ENCODE results near the gene KLC4. TPM values are rescaled to one million over a fixed set of nuclear protein-coding genes. Genes with fewer than 3 reads are reported as not detected.
A peak's percentile ranks its signal among the peaks of the same experiment; 100 is the strongest.

KLC4 gene
- total RNA-seq, result 1 to 10 TPM; 9.5 to 10.0 TPM

DNA sequence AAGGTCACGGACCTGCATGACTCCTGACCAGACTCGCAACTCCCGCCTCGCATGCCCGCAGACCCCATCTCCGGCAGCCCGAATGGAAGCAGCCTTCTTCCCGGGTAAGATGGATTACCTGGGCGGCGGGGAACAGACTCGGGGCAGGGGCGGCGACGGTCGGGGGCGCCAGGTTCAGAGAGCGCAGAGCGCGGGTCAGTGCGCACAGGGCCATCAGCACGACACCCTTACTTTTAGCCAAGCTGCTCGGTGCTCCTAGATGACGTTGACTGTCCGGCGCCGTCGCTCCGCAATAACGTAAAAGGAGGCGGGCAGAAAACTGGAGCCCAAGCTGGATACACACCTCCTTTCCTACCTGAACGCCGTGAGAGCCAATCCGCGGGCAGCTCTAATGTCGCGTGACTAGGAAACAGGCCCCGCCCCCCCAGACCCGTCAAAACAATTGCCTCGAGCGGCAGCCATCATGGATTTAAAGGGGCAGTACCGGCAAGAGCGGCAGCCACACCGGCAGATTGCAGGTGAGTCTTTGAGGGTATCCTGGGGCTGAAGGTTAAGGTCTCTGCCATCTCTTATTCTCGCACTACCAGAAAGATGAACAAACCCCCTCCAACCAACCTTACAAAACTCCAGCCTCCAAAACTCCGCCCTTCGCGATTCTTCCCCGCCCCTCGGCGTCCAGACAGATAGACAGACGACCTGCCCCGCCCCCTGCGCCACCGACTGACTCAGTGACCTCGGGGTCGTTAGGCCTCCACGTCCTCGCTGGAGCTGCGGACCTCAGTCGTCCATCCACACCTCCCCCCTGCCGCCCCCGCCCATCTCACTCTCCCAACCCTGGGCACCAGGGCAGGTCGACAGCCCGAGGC, at the start of gene KLC4, which contains the start of gene MRPL2:
TSS of gene KLC4 (plus strand) at position 464 of the 866 bp plus-strand sequence. CDS start 1,705 bp downstream, outside the sequence.
TSS of gene MRPL2 (minus strand) at position 267 of the 866 bp plus-strand sequence. CDS start at position 214, 53 bp downstream.
- Mint-ChIP-seq H3K27ac (peak within 1 kb of the TSS; percentile 92), H3K4me3 (peak within 1 kb of the TSS; percentile 81), H3K9me3 (no peaks in the 10 kb centered on the region), H3K36me3 (peaks cover 3% of the 10 kb centered on the region), H3K27me3 (no peaks in the 10 kb centered on the region), H3K4me1 (peaks cover 23% of the 10 kb centered on the region)
- peak; percentile 93 for DNase-seq

DNA sequence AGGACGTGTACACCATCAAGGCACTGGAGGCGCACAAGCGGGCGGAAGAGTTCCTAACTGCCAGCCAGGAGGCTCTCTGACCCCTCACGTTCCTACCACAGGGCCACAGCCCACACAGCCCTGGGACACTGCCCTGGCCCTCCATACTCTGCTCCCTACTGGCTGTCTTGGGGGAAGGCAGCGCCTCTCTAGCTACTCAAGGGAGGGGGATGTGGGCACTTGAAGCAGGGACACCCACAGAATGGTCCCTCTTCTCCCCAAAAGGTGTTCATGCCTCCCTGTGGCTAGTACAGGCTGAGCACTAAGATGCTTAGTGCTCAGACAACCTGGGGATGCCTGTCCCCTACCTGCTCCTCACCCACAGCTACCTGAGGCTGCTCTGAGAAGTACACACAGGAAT, 48.2 kb upstream of the KLC4 start:
- Mint-ChIP-seq H3K4me3 (no peak overlapping the region), H3K27me3 (no peaks in the 10 kb centered on the region), H3K27ac (no peak overlapping the region), H3K36me3 (peaks cover 19% of the 10 kb centered on the region), H3K9me3 (no peaks in the 10 kb centered on the region), H3K4me1 (peaks cover 34% of the 10 kb centered on the region)
- no peak for DNase-seq

DNA sequence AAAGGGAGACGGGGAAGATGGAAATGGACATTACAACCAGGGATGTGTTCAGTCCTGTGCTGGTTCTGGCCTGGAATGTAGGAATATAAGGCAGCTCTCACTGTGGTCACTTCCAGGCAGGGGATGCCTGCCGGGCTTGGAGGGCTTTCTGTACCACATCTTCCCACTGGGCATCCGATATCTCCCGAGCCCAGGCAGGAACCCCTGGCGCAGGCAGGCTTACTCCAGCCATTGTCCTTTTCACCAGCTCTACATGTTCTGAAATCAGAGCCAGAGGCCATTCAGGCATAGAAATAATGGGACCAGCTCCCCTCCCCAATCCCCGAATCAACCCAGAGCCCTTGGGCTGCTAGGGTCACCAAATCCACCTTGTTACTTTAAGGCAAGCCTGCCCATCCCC, 47.1 kb upstream of the KLC4 start:
- H3K27ac Mint-ChIP-seq, result peak overlapping the region; percentile 90
- H3K4me1 Mint-ChIP-seq, result peaks cover 37% of the 10 kb centered on the region
- H3K36me3 Mint-ChIP-seq, result peaks cover 19% of the 10 kb centered on the region

DNA sequence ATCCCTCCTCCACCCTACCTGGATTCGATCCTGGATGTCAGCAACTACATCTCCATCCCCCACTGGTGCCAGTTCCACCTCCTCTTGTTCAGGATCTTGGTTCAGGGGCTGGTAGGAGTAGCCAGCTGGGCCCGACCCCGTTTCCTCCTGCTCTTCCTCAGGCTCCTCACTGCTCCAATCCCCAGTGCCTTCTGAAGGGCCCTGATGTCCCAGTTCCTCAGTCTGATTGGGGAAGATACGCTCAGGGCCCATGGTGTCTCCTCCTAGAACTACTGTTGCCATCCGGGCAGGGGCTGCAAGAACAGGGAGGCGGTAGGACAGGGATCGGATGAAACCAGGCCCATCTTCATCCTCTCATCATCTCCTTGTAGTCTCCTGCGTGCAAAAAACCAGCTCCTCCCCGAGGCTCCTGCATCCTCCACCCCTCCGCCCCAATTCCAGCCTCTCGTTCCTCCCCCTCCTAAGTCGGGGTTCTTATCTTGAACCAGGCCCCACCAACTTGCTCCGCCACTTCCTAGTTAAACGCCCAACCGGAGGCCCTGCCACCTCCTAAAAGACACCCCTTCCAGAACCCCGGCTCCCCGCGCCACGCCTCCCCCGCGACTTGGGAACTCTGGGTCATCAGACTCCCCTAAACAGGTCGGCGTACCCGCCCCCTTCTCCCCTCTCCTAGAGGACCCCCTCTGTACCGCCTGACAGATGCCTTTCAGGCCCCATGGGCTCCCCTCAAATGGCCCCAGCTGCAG, 46.2 kb upstream of the KLC4 start:
- DNase-seq, result no peak
- H3K4me3 Mint-ChIP-seq, result peak overlapping the region; percentile 95
- H3K36me3 Mint-ChIP-seq, result peaks cover 24% of the 10 kb centered on the region
- H3K4me1 Mint-ChIP-seq, result peaks cover 37% of the 10 kb centered on the region
- peak overlapping the region; percentile 90 for H3K27ac Mint-ChIP-seq
- H3K9me3 Mint-ChIP-seq, result no peaks in the 10 kb centered on the region
- no peaks in the 10 kb centered on the region for H3K27me3 Mint-ChIP-seq

More for the DNA sequence above, 47.1 kb upstream of the KLC4 start:
- Mint-ChIP-seq H3K27me3 (no peaks in the 10 kb centered on the region), H3K9me3 (no peaks in the 10 kb centered on the region), H3K4me3 (peak overlapping the region; percentile 95)
- DNase-seq, result no peak

DNA sequence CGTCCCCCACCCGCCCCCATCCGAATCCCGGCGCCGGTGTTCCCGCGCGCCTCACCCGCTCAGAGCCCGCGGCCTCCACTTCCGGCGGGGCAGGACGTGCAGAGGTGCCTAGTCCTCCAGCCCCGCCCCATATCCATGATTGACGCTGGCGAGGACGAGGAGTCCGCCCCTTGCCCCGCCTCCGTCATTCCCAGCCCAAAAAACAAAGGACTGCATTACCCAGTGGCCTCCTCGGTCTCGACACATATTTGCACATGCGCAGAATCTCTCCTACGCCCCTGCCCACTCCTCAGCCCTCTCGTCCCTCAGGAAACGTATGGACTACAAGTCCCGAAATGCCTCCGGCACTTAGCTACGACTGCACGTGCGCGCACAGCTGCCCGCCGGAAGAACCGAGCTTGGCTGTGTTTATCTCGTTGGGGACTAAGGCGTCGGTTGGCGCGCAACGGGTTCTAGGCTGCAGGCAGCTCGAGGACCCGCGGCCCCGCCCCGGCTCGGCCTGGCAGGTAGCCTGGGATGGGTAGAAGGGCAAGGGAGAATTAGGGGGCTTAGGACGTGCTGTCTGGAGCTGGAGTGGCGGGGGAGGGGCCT, 45.5 kb upstream of the KLC4 start, which contains the start of the genes KLHDC3 and MEA1:
TSS of gene KLHDC3 (plus strand) at position 407 of the 591 bp plus-strand sequence. CDS start 2,944 bp downstream, outside the sequence.
TSS of gene MEA1 (minus strand) at position 104 of the 591 bp plus-strand sequence. CDS start 133 bp downstream, outside the sequence.
- Mint-ChIP-seq H3K9me3 (no peaks in the 10 kb centered on the region), H3K4me3 (peak within 1 kb of the TSS; percentile 95)

DNA sequence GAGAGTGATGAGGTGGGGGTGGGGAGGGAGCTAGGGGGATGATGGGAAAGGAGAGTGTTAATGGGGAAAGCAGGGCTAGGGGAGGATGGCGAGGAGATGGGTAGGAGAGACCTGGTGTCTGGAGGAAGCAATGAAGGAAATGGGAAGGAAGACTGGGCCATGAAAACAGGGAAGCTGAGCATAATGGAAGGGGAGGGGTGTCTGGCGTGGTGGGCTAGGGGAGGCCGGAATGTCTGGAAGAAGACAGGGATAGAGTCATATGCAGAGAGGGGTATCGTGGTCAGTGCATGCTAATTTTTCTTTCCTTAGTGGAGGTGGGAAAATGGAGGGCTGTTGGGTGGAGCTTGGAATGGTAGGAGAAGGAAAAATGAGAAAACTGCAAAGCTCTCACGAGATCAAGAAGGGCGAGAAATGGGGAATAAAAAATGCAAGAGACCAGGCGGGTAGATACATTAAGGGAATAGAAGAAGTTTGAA, 45.0 kb upstream of the KLC4 start:
- peaks cover 27% of the 10 kb centered on the region for H3K36me3 Mint-ChIP-seq
- peak overlapping the region; percentile 95 for H3K4me3 Mint-ChIP-seq
- H3K9me3 Mint-ChIP-seq, result no peaks in the 10 kb centered on the region
- H3K27me3 Mint-ChIP-seq, result no peaks in the 10 kb centered on the region
- H3K4me1 Mint-ChIP-seq, result peaks cover 33% of the 10 kb centered on the region
- DNase-seq, result no peak
- H3K27ac Mint-ChIP-seq, result peak overlapping the region; percentile 90

More for the DNA sequence above, 45.5 kb upstream of the KLC4 start, which contains the start of the genes KLHDC3 and MEA1:
- Mint-ChIP-seq H3K36me3 (peaks cover 24% of the 10 kb centered on the region), H3K27me3 (no peaks in the 10 kb centered on the region), H3K27ac (peak within 1 kb of the TSS; percentile 90), H3K4me1 (peaks cover 37% of the 10 kb centered on the region)
- DNase-seq, result peak; percentile 99

DNA sequence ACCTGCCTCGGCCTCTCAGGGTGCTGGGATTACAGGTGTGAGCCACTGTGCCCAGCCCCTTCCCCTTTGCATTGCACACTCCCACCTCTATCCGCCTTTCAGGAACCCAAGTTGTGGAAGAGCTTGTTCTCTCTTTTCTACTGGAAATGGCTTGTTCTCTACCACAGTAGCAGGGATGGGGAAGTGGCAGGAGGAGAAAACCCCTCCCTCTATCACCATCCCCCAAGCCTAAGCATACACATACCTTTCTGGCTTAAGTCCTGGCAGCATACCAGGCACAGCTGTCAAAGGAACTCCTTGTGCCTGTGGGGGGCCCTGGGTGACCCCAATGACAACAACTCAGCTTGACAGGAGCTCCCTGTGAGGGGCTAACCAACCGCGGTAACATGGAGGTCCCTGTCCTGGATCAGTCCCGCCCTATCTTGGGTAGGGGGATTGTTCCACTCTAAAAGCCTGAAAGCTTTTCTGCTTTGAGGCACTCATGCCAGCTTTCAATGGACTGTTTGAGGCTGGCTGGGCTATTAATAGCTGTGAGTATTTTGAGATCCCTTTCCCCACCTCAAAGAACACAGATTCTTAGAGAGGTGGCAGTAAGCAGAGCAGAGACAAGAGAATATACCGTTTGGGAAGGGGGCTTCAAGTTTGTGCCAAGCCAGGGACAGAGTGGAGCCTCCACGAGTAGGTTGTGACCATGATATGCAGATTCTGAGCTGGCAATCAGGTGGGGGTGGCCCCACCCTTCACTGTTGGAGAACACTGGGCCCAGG, 43.1 kb upstream of the KLC4 start:
- DNase-seq, result no peak
- no peaks in the 10 kb centered on the region for H3K27me3 Mint-ChIP-seq
- H3K4me1 Mint-ChIP-seq, result peaks cover 37% of the 10 kb centered on the region
- no peaks in the 10 kb centered on the region for H3K9me3 Mint-ChIP-seq
- peak overlapping the region; percentile 74 for H3K27ac Mint-ChIP-seq
- peaks cover 32% of the 10 kb centered on the region for H3K36me3 Mint-ChIP-seq
- no peak overlapping the region for H3K4me3 Mint-ChIP-seq

DNA sequence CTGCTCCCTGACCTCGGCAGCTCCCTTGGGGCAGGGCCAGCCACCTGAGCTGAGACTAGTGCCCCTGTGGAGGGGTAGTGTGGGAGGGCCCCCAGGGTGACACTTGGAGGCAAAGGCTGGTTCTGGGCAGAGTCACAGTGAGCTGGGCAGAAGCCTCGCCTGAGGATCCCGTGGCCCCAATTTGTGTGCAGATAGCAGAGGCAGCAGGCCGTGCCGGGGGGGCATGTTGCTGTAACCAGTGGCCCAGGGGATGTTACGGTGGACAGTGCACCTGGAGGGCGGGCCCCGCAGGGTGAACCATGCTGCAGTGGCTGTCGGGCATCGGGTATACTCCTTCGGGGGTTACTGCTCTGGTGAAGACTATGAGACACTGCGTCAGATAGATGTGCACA, 42.5 kb upstream of the KLC4 start:
- H3K4me1 Mint-ChIP-seq, result peaks cover 33% of the 10 kb centered on the region

DNA sequence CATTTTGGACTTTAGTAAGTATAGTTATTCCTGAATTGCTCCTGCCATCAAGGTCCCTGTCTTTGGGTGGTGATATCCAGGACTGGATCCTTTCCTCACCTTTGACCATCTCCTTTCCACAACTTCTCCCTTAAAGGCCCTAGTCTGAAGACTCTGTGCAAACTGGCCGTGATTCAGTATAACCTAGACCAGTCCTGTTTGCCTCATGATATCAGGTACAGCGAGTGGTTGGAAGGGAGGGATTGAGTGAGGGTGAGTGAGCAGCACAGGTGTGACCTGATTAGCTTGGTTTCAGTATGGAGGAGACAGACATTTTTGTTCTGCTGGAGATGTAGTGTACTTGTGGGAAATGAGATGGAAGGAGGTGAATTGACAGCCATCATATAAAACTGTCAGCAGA, 40.3 kb upstream of the KLC4 start:
- H3K36me3 Mint-ChIP-seq, result peaks cover 20% of the 10 kb centered on the region
- no peaks in the 10 kb centered on the region for H3K9me3 Mint-ChIP-seq
- no peak overlapping the region for H3K4me3 Mint-ChIP-seq
- H3K27me3 Mint-ChIP-seq, result no peaks in the 10 kb centered on the region
- H3K27ac Mint-ChIP-seq, result peak overlapping the region; percentile 38
- H3K4me1 Mint-ChIP-seq, result peaks cover 23% of the 10 kb centered on the region
- no peak for DNase-seq

More for the DNA sequence above, 42.5 kb upstream of the KLC4 start:
- Mint-ChIP-seq H3K27me3 (no peaks in the 10 kb centered on the region), H3K9me3 (no peaks in the 10 kb centered on the region), H3K4me3 (no peak overlapping the region), H3K27ac (no peak overlapping the region), H3K36me3 (peaks cover 32% of the 10 kb centered on the region)
- DNase-seq, result no peak

DNA sequence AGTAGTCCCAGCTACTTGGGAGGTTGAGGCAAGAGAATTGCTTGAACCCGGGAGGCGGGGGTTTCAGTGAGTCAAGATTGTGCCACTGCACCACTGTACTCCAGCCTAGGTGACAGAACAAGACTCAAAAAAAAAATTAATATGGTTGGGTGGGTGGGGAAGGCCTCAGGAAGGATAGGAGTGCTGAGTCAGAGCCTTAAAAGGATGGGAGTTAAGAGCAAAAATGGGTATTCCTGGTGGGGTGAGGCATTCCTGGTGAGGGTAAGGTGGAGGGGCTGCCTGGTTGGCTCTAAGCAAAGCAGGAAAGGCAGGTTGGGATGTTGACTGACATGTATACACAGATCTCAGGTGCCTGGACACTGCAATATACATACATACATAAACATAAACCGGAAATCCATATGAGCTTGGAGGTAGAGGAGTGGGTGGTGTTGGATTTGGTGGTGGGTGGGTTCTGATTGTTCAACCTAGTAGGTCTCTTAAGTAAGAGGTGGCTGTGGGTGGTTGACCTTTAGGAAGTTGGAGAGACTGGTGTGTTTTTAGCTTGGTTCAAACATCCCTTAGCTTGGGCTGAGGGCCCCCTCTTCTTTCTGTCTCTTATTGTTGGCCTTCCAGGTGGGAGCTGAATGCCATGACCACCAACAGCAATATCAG, 39.3 kb upstream of the KLC4 start:
- peak overlapping the region; percentile 1 for H3K4me3 Mint-ChIP-seq
- DNase-seq, result no peak
- H3K9me3 Mint-ChIP-seq, result no peaks in the 10 kb centered on the region
- H3K27me3 Mint-ChIP-seq, result no peaks in the 10 kb centered on the region
- peak overlapping the region; percentile 18 for H3K27ac Mint-ChIP-seq
- H3K36me3 Mint-ChIP-seq, result peaks cover 24% of the 10 kb centered on the region
- peaks cover 21% of the 10 kb centered on the region for H3K4me1 Mint-ChIP-seq

DNA sequence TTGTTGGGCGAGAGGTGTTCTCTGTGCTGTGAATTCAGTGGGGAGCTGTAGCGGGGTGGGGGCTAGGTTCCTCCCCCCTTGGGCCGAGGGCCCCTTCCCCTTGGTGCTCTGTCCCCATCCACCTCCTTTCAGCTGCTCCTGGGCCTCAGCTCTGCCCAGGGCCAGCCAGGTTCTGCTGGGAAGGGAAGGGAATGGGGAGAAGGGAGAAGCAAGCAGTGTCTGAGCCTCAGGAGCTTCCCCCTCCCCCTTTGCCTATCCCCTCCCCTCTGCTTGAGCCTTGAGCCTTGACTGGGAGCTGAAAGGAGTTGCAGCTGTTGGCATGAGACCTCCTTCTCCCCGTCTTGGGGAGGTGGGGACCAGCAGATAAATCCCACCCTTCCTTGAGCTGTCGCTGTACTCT, 38.6 kb upstream of the KLC4 start:
- no peak for DNase-seq
- no peaks in the 10 kb centered on the region for H3K9me3 Mint-ChIP-seq
- peak overlapping the region; percentile 76 for H3K27ac Mint-ChIP-seq
- peaks cover 26% of the 10 kb centered on the region for H3K36me3 Mint-ChIP-seq
- H3K4me1 Mint-ChIP-seq, result peaks cover 21% of the 10 kb centered on the region
- peak overlapping the region; percentile 78 for H3K4me3 Mint-ChIP-seq
- H3K27me3 Mint-ChIP-seq, result no peaks in the 10 kb centered on the region

DNA sequence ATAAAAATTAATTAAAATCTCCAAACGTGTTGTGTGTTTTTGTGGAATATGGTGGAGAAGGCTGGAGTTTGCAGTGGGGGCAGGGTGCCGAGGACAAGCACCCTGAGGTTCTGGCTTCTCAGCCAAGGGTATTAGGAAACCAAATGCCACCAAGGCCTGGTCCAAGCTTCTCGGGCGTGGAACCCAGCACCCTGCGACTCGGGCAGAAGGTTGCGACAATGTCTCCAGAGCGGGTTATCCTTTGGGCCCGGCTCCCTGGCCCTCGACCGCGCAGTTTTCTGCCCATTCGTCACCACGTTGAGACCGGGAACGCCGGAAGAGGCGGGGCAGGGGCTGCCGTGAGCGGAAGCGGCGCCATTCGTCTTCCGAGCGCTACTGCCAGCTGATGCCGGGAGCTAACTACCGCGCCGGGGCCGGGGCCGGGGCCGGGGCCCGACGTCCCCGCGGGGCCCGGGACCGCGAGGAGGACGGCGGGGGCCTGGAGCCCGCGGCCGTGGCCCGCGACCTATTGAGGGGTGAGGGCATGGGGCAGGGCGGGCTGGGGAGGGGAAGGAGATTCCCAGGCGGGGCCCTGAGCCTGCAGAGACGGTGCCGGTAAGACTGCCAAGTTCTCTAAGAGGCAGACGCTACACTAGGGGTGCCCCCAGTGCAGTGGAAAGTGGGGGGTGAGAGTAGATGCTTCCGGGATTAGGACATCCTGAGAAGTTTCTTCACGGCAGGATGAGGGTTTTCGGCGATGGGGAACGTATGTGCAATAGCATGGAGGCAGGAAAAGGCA, 38.0 kb upstream of the KLC4 start, which contains the start of gene RRP36:
TSS of gene RRP36 (plus strand) at position 354 of the 778 bp plus-strand sequence. CDS start at position 386, 32 bp downstream.
- Mint-ChIP-seq H3K4me3 (peak within 1 kb of the TSS; percentile 98), H3K27ac (peak within 1 kb of the TSS; percentile 96), H3K27me3 (no peaks in the 10 kb centered on the region), H3K9me3 (no peaks in the 10 kb centered on the region), H3K4me1 (peaks cover 17% of the 10 kb centered on the region), H3K36me3 (peaks cover 28% of the 10 kb centered on the region)
- DNase-seq, result peak; percentile 76

DNA sequence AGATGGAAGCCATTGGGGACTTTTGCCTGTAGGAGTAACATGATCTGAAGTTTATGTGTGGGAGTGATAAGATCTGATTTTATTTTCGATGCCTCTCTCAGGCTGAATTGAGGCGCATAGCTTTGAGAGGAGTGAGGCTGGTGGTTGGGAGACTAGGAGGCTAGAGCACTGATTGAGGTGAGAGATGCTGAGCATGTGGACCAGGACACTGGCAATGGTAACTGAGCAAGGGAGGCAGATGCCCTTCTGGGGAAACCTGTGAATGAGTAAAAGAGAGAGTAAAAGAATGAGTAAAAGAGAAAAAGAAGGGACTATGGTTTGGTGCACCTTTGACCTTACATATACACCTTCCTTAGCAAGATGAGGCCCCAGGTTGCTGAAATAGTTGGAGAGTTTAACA, 35.0 kb upstream of the KLC4 start:
- Mint-ChIP-seq H3K4me3 (no peak overlapping the region), H3K27me3 (no peaks in the 10 kb centered on the region), H3K9me3 (no peaks in the 10 kb centered on the region), H3K36me3 (peaks cover 26% of the 10 kb centered on the region), H3K27ac (peak overlapping the region; percentile 61), H3K4me1 (peaks cover 17% of the 10 kb centered on the region)
- DNase-seq, result no peak

All from activated naive CD8-positive, alpha-beta T cell treated with anti-CD3 and anti-CD28 coated beads for 36 hours (primary cell).